HCT116 (cell line): Measurements from ENCODE around the gene ABL1. TPM values are rescaled to one million over a fixed set of nuclear protein-coding genes. Genes with fewer than 3 reads are reported as not detected.

Experiments
- ATAC-seq: fragments of 200-7000 bp; cut with Tn5 transposase; 2 replicates; pipeline ENCODE4 v1.9.1; 2020; ENCODE audit warnings: mild to moderate bottlenecking, moderate library complexity
- BruUV-seq: library from RNA; stranded (reverse); fragments of 400-500 nt; replicated peaks from 2 replicates; lab custom pipeline; 2021; lab: Mats Ljungman, UMichigan
- CTCF ChIA-PET: fragments of 300-600 bp; sonication (Branson Sonifier 250); formaldehyde crosslinking; loops from one replicate; lab custom pipeline; 2021; ENCODE audit warnings: antibody characterized with exemption; lab: Charles Lee
- POLR2A ChIA-PET: fragments of 300-600, 350-600 bp; sonication (Branson Sonifier 250); formaldehyde crosslinking; loops from one replicate; lab custom pipeline; 2021; ENCODE audit warnings: antibody characterized with exemption; lab: Charles Lee
- RAD21 ChIA-PET, 2 experiments: fragments of 300-600 bp; sonication (Branson Sonifier 250); formaldehyde crosslinking; loops; one replicate each; lab custom pipeline; 2023; ENCODE audit warnings: low total read pairs in 2 of 2; ENCODE audit not compliant: uncharacterized antibody in 2 of 2, unreplicated experiment in 2 of 2, low non-redundant PET in 1 of 2; lab: Charles Lee
- DNase-seq: peaks from one replicate; pipeline ENCODE4 v3.0.0-alpha.2; 2010; ENCODE audit warnings: low read depth, low spot score
- H2AFZ ChIP-seq: fragments of 200-600 bp; shearing (Covaris generic), sonication (generic); 2 replicates; pipeline ENCODE4 v1.6.1; 2017; ENCODE audit warnings: low read depth, mixed run types, mixed read lengths, antibody characterized with exemption, low read length; ENCODE audit not compliant: poor library complexity, severe bottlenecking
- H3K27ac ChIP-seq: 2 replicates; pipeline ENCODE4 v1.5.1; 2012; ENCODE audit warnings: low read depth, low read length
- H3K27me3 ChIP-seq: fragments of 200-600 bp; sonication (generic); 2 replicates; pipeline ENCODE4 v1.6.1; 2016; ENCODE audit warnings: mixed run types, low read length, mixed read lengths; ENCODE audit not compliant: insufficient read depth
- H3K36me3 ChIP-seq, 2 experiments: fragments of 200-500 bp in 1 of 2; fragments of 200-600 bp in 1 of 2; sonication (Bioruptor generic) in 1 of 2; sonication (generic) in 1 of 2; 2 replicates each; pipeline versions ENCODE4 v1.5.1 to v1.6.1; 2014 to 2016; ENCODE audit warnings: low read length in 2 of 2, inconsistent platforms in 1 of 2, mixed read lengths in 1 of 2, mixed run types in 1 of 2; ENCODE audit not compliant: insufficient read depth in 2 of 2, control insufficient read depth in 1 of 2
- H3K4me1 ChIP-seq, 2 experiments: fragments of 200-600 bp in 1 of 2; sonication (generic) in 1 of 2; 2 replicates each; pipeline versions ENCODE4 v1.5.1 to v1.6.1; 2012 to 2017; ENCODE audit warnings: low read length in 2 of 2, inconsistent platforms in 1 of 2, mild to moderate bottlenecking in 1 of 2, mixed read lengths in 1 of 2, mixed run types in 1 of 2, moderate library complexity in 1 of 2; ENCODE audit not compliant: insufficient read depth in 2 of 2, control insufficient read depth in 1 of 2
- H3K4me2 ChIP-seq: fragments of 200-600 bp; sonication (generic); 2 replicates; pipeline ENCODE4 v1.6.1; 2017; ENCODE audit warnings: mixed run types, low read length, mixed read lengths
- H3K4me3 ChIP-seq, 2 experiments: fragments of 200-600 bp in 1 of 2; sonication (generic) in 1 of 2; replicated peaks in 1 of 2; 2 replicates each; pipeline ENCODE4 v1.5.1; 2011 to 2016; ENCODE audit warnings: low read length in 2 of 2, control low read depth in 1 of 2, low read depth in 1 of 2, mild to moderate bottlenecking in 1 of 2, mixed read lengths in 1 of 2, mixed run types in 1 of 2
- H3K79me2 ChIP-seq: fragments of 200-600 bp; sonication (generic); 2 replicates; pipeline ENCODE4 v1.6.1; 2017; ENCODE audit warnings: mild to moderate bottlenecking, mixed run types, low read length, moderate library complexity, mixed read lengths; ENCODE audit not compliant: insufficient read depth
- H3K9ac ChIP-seq: fragments of 200-600 bp; sonication (generic); 2 replicates; pipeline ENCODE4 v1.6.1; 2016; ENCODE audit warnings: low read length, mixed read lengths
- H3K9me2 ChIP-seq: fragments of 200-600 bp; sonication (generic), shearing (Covaris generic); 2 replicates; pipeline ENCODE4 v1.6.1; 2017; ENCODE audit warnings: mixed run types, mild to moderate bottlenecking, moderate library complexity; ENCODE audit not compliant: insufficient read depth
- H3K9me3 ChIP-seq, 2 experiments: fragments of 200-500 bp in 1 of 2; fragments of 200-600 bp in 1 of 2; sonication (Bioruptor generic) in 1 of 2; sonication (generic) in 1 of 2; 2 replicates each; pipeline ENCODE4 v1.6.1; 2014 to 2017; ENCODE audit warnings: low read length in 2 of 2, mixed read lengths in 2 of 2, inconsistent platforms in 1 of 2, low read depth in 1 of 2, mild to moderate bottlenecking in 1 of 2, mixed run types in 1 of 2, moderate library complexity in 1 of 2; ENCODE audit not compliant: control insufficient read depth in 1 of 2, insufficient read depth in 1 of 2
- H4K20me1 ChIP-seq: fragments of 200-600 bp; sonication (generic), shearing (Covaris generic); 2 replicates; pipeline ENCODE4 v1.6.1; 2017; ENCODE audit warnings: mixed run types, mild to moderate bottlenecking, moderate library complexity; ENCODE audit not compliant: insufficient read depth
- CEBPB ChIP-seq: IDR thresholded peaks from 2 replicates; pipeline ENCODE4 v1.6.1; 2012; ENCODE audit warnings: low read depth
- ELF1 ChIP-seq: IDR thresholded peaks from 2 replicates; pipeline ENCODE4 v1.6.1; 2012; ENCODE audit warnings: low read depth, borderline replicate concordance
- EZH2 ChIP-seq: fragments of 200-600 bp; sonication (generic); IDR thresholded peaks from 2 replicates; pipeline ENCODE4 v1.6.1; 2017; ENCODE audit warnings: antibody characterized with exemption, mixed run types
- EZH2phosphoT487 ChIP-seq: fragments of 200-600 bp; IDR thresholded peaks from 2 replicates; pipeline ENCODE4 v1.6.1; 2018; ENCODE audit warnings: antibody characterized with exemption, borderline replicate concordance
- FOSL1 ChIP-seq: IDR thresholded peaks from 2 replicates; pipeline ENCODE4 v1.6.1; 2012; ENCODE audit warnings: low read depth
- JUND ChIP-seq: IDR thresholded peaks from 2 replicates; pipeline ENCODE4 v1.6.1; 2012
- POLR2A ChIP-seq: IDR thresholded peaks from 2 replicates; pipeline ENCODE4 v1.7.0; 2011; ENCODE audit warnings: borderline replicate concordance; ENCODE audit not compliant: insufficient read depth, insufficient read length; ENCODE audit errors: extremely low read depth
- POLR2AphosphoS5 ChIP-seq: IDR thresholded peaks from 2 replicates; pipeline ENCODE4 v1.6.1; 2011; ENCODE audit warnings: mild to moderate bottlenecking, low read depth, low read length, moderate library complexity
- RAD21 ChIP-seq: IDR thresholded peaks from 2 replicates; pipeline ENCODE4 v1.6.1; 2012; ENCODE audit warnings: low read depth, mild to moderate bottlenecking
- SP1 ChIP-seq: IDR thresholded peaks from 2 replicates; pipeline ENCODE4 v1.6.1; 2012; ENCODE audit warnings: low read depth
- SRF ChIP-seq: IDR thresholded peaks from 2 replicates; pipeline ENCODE4 v1.6.1; 2012; ENCODE audit warnings: low read depth
- TCF7L2 ChIP-seq: IDR thresholded peaks from 2 replicates; pipeline ENCODE4 v1.7.0; 2011; ENCODE audit warnings: borderline replicate concordance, inconsistent platforms; ENCODE audit not compliant: insufficient read depth, insufficient read length; ENCODE audit errors: extremely low read depth
- YY1 ChIP-seq: IDR thresholded peaks from 2 replicates; pipeline ENCODE4 v1.6.1; 2011; ENCODE audit warnings: low read length, low read depth, moderate library complexity, mild to moderate bottlenecking; ENCODE audit not compliant: insufficient replicate concordance; ENCODE audit errors: extremely low read depth
- ZFX ChIP-seq: fragments of 450-650 bp; IDR thresholded peaks from 2 replicates; pipeline ENCODE4 v1.6.1; 2017
- ZNF274 ChIP-seq: fragments of 200-500 bp; sonication (Bioruptor generic); IDR thresholded peaks from 2 replicates; pipeline ENCODE4 v1.6.1; 2014; ENCODE audit warnings: mild to moderate bottlenecking, low read depth, low read length, inconsistent platforms
- intact Hi-C: fragments of 100-400 bp; cut with micrococcal nuclease; formaldehyde crosslinking; loops from 2 replicates; pipeline ENCODE4 v1.10.0; 2022
- total RNA-seq: library from RNA; stranded (reverse); gene quantifications from one replicate; pipeline ENCODE4 v1.2.1, GENCODE V29; 2021; ENCODE audit not compliant: unreplicated experiment
- TF ChIP-seq, protein P1 (sequence below): IDR thresholded peaks from 2 replicates; pipeline ENCODE4 v1.6.1; 2012
- TF ChIP-seq, protein P2 (sequence below), 3 experiments: fragments of 200-600 bp in 1 of 3; sonication (generic) in 1 of 3; IDR thresholded peaks in 2 of 3; conservative IDR thresholded peaks in 1 of 3; 2 replicates each; pipeline ENCODE4 v1.5.1; 2012 to 2017; ENCODE audit warnings: low read depth in 2 of 3, low read length in 2 of 3, antibody characterized with exemption in 1 of 3, borderline replicate concordance in 1 of 3, control low read depth in 1 of 3, mild to moderate bottlenecking in 1 of 3, mixed read lengths in 1 of 3, mixed run types in 1 of 3, moderate library complexity in 1 of 3; ENCODE audit not compliant: insufficient read depth in 1 of 3
- TF ChIP-seq, protein P3 (sequence below): IDR thresholded peaks from 2 replicates; pipeline ENCODE4 v1.6.1; 2011; ENCODE audit warnings: mild to moderate bottlenecking, low read length, moderate library complexity; ENCODE audit not compliant: insufficient replicate concordance; ENCODE audit errors: extremely low read depth
- TF ChIP-seq, protein P4 (sequence below): IDR thresholded peaks from 2 replicates; pipeline ENCODE4 v1.6.1; 2012; ENCODE audit warnings: low read depth
- TF ChIP-seq, protein P5 (sequence below): IDR thresholded peaks from 2 replicates; pipeline ENCODE4 v1.6.1; 2012

The ABL1 gene
- total RNA-seq, 1 experiment from 2014 or later, result 54.7 TPM

DNA sequence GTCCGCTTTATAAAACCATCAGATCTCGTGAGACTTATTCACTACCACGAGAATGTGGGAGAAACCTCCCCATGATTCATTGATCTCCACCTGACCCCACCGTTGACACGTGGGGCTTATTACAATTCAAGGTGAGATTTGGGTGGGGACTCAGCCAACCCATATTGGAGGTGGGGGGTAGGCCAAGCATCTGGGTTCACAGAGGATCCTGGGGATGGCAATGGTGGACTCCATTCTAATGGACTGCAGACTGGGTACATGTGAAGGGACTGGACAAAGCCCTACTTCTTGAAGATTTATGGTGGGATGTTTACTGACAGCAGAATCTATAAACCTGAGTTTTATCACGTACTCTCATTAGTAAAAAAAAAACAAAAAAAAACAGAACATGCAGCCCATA lies 46.5 kb downstream of the ABL1 start:
- intact Hi-C loops, result no loop called here
- H3K27me3 ChIP-seq, result no peaks in the 10 kb centered on the region
- no peaks in the 10 kb centered on the region for H3K9me3 ChIP-seq
- H4K20me1 ChIP-seq, result no peaks in the 10 kb centered on the region
- DNase-seq (no peak), ATAC-seq (no peak)
- H2AFZ ChIP-seq, result no peak overlapping the region
- H3K4me2 ChIP-seq, result no peak overlapping the region
- POLR2A ChIA-PET, result no interaction called here
- H3K36me3 ChIP-seq, result peaks cover 15 to 35% of the 10 kb centered on the region in 2 experiments; a peak in 3 of 4 replicates
- no peak overlapping the region for H3K9ac ChIP-seq
- H3K9me2 ChIP-seq, result no peaks in the 10 kb centered on the region
- RAD21 ChIA-PET, result no interaction called here
- no peaks in the 10 kb centered on the region; a peak in 1 of 4 replicates for H3K4me1 ChIP-seq
- no peak overlapping the region for H3K4me3 ChIP-seq
- no peak overlapping the region for H3K27ac ChIP-seq
- H3K79me2 ChIP-seq, result no peaks in the 10 kb centered on the region
- no TSS peak for BruUV-seq
- CTCF ChIA-PET, result no interaction called here
- no peak for TF ChIP-seq EZH2phosphoT487
- no peak for TF ChIP-seq ZFX
- no peak for TF ChIP-seq POLR2AphosphoS5
- TF ChIP-seq, protein P1, sequence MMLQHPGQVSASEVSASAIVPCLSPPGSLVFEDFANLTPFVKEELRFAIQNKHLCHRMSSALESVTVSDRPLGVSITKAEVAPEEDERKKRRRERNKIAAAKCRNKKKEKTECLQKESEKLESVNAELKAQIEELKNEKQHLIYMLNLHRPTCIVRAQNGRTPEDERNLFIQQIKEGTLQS, result no peak
- TF ChIP-seq, protein P2, sequence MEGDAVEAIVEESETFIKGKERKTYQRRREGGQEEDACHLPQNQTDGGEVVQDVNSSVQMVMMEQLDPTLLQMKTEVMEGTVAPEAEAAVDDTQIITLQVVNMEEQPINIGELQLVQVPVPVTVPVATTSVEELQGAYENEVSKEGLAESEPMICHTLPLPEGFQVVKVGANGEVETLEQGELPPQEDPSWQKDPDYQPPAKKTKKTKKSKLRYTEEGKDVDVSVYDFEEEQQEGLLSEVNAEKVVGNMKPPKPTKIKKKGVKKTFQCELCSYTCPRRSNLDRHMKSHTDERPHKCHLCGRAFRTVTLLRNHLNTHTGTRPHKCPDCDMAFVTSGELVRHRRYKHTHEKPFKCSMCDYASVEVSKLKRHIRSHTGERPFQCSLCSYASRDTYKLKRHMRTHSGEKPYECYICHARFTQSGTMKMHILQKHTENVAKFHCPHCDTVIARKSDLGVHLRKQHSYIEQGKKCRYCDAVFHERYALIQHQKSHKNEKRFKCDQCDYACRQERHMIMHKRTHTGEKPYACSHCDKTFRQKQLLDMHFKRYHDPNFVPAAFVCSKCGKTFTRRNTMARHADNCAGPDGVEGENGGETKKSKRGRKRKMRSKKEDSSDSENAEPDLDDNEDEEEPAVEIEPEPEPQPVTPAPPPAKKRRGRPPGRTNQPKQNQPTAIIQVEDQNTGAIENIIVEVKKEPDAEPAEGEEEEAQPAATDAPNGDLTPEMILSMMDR (IDR thresholded peaks at IDR 0.05 in 2 of 3, conservative IDR thresholded peaks at IDR 0.05 in 1 of 3; ENCODE audit: borderline replicate concordance in 1 of 3, insufficient read depth in 1 of 3, low read depth in 2 of 3, low read length in 2 of 3), result no peak
- TF ChIP-seq TCF7L2, result no peak
- TF ChIP-seq, protein P3, sequence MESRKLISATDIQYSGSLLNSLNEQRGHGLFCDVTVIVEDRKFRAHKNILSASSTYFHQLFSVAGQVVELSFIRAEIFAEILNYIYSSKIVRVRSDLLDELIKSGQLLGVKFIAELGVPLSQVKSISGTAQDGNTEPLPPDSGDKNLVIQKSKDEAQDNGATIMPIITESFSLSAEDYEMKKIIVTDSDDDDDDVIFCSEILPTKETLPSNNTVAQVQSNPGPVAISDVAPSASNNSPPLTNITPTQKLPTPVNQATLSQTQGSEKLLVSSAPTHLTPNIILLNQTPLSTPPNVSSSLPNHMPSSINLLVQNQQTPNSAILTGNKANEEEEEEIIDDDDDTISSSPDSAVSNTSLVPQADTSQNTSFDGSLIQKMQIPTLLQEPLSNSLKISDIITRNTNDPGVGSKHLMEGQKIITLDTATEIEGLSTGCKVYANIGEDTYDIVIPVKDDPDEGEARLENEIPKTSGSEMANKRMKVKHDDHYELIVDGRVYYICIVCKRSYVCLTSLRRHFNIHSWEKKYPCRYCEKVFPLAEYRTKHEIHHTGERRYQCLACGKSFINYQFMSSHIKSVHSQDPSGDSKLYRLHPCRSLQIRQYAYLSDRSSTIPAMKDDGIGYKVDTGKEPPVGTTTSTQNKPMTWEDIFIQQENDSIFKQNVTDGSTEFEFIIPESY, result no peak
- no peak for TF ChIP-seq RAD21
- TF ChIP-seq, protein P4, sequence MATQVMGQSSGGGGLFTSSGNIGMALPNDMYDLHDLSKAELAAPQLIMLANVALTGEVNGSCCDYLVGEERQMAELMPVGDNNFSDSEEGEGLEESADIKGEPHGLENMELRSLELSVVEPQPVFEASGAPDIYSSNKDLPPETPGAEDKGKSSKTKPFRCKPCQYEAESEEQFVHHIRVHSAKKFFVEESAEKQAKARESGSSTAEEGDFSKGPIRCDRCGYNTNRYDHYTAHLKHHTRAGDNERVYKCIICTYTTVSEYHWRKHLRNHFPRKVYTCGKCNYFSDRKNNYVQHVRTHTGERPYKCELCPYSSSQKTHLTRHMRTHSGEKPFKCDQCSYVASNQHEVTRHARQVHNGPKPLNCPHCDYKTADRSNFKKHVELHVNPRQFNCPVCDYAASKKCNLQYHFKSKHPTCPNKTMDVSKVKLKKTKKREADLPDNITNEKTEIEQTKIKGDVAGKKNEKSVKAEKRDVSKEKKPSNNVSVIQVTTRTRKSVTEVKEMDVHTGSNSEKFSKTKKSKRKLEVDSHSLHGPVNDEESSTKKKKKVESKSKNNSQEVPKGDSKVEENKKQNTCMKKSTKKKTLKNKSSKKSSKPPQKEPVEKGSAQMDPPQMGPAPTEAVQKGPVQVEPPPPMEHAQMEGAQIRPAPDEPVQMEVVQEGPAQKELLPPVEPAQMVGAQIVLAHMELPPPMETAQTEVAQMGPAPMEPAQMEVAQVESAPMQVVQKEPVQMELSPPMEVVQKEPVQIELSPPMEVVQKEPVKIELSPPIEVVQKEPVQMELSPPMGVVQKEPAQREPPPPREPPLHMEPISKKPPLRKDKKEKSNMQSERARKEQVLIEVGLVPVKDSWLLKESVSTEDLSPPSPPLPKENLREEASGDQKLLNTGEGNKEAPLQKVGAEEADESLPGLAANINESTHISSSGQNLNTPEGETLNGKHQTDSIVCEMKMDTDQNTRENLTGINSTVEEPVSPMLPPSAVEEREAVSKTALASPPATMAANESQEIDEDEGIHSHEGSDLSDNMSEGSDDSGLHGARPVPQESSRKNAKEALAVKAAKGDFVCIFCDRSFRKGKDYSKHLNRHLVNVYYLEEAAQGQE, result no peak
- TF ChIP-seq POLR2A, result no peak
- no peak for TF ChIP-seq ELF1
- no peak for TF ChIP-seq ZNF274
- TF ChIP-seq EZH2, result no peak
- no peak for TF ChIP-seq FOSL1
- no peak for TF ChIP-seq CEBPB
- no peak for TF ChIP-seq SRF
- no peak for TF ChIP-seq JUND
- TF ChIP-seq SP1, result no peak
- no peak for TF ChIP-seq YY1
- TF ChIP-seq, protein P5, sequence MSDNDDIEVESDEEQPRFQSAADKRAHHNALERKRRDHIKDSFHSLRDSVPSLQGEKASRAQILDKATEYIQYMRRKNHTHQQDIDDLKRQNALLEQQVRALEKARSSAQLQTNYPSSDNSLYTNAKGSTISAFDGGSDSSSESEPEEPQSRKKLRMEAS, result no peak
- TF ChIP-seq, all 23 proteins: peak for 0
